ENCODE data around the gene MEIOC.

GRCh38 chr17:44636562-44636961 lies 19.7 kb upstream of the MEIOC start:
- no peak for TF ChIP-seq POLR2AphosphoS5 (IDR thresholded peaks at IDR 0.05; ENCODE audit: low read depth, low read length)
- TF ChIP-seq CTCF (IDR thresholded peaks at IDR 0.05; ENCODE audit: control extremely low read depth in 1 of 3, insufficient read depth in 1 of 3, low read depth in 1 of 3, low read length in 3 of 3) = peak in 2 of 3 experiments; percentile 11 to 16; a peak in 2 of 4 replicates
- TF ChIP-seq RAD21 (IDR thresholded peaks at IDR 0.05 in 1 of 2, conservative IDR thresholded peaks at IDR 0.05 in 1 of 2; ENCODE audit: low read depth in 2 of 2, low read length in 2 of 2) = peak; percentile 68 to 70
- TF ChIP-seq RBBP5 (IDR thresholded peaks at IDR 0.05; ENCODE audit: borderline replicate concordance, low read depth, low read length) = no peak
- no peak for TF ChIP-seq EP300 (IDR thresholded peaks at IDR 0.05; ENCODE audit: borderline replicate concordance in 1 of 2, low read depth in 2 of 2, low read length in 2 of 2)
- no peak for TF ChIP-seq BRCA1 (IDR thresholded peaks at IDR 0.05; ENCODE audit: low read depth, low read length)
- TF ChIP-seq JUN (IDR thresholded peaks at IDR 0.05; ENCODE audit: low read depth, low read length) = no peak

Measured in H1 (cell line).